HG03521 (cell line): ENCODE measurements around the gene RNF34.

Experiments
- ATAC-seq: cut with Tn5 transposase; IDR thresholded peaks from one replicate; pipeline ENCODE4 v1.9.1; 2021; ENCODE audit warnings: mild to moderate bottlenecking, moderate library complexity; ENCODE audit not compliant: unreplicated experiment

RNF34 gene

DNA sequence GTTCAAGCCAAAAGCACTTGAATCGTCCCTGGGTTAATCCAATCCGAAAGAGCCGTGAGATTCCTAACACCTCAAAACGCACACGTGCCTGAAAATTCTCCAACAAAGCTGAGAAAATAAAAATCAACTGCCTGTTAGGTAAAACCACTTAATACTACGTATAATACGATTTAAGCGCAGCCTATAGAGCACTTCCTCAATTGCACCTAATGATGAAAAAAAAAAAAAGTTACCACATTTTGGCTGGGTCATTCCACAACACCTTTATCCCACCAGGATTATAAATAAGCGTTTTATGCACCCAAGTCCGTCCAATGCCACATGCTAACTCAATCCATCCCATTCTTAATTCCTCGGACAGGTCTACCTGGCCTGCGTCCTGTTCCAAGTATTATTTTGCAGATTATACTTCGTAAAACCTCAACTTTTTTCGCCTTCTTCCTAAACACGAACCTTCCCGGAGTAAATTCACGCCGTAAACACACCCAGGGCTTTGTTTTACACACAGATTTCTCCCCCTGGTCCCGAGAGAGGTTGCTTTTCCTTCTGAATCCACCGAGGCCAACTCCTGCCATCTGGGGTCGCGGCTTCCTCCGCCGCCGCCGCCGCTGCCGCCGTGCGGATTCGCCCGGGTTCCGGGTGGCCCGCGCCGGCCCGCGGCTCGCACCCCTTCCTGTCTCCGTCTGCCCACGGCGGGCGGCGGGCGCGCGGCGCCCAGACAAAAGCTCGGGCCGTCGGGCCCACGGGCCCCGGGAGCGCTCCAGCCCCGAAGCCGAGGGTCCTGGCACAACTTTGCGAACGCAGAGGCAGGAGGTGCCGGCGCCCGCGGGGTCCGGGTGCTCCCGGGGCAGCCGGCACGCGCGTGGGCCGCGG, 66.2 kb downstream of the RNF34 start:
- ATAC-seq, result peak; percentile 13

DNA sequence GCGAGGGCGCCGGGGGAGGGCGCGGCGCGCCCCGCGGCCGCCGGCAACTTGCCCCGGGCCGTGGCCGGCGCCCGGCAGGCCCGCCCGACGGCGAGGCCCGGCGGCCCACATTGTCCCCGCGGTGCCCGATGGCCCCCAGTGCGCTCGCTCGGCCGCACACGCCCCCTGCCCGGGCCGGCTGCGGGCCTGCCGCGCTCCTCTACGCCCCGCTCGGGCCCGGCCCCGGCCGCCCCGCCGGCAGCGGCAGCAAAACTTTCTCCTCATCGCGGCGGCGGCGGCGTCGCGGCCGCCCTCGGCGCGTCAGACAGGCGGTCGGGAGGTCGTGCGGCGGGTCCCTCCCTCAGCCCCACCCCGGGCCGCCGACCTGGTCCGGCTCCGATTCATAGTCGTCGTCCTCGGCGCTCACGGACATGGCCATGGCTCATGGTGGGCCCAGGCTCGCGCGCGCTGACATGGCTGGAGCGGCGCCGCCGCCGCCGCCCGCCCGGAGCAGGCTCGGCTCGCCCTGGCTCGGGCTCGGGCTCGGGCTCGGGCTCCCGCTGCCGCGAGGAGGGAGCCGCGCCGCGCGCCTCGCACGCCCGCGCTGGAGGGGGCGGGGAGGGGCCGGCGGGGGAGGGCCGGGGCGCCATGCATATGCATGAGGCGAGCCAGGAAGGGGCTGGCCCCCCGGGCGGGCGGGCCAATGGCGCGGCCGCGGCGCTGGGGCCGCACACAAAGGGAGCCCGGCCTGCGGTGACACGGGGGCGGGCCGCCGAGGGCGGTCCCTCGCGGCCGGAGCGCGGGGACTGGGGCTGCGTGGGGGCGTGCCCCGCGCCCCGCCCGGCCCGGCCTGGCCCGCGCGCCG, 67.1 kb downstream of the RNF34 start:
- peak; percentile 90 for ATAC-seq

DNA sequence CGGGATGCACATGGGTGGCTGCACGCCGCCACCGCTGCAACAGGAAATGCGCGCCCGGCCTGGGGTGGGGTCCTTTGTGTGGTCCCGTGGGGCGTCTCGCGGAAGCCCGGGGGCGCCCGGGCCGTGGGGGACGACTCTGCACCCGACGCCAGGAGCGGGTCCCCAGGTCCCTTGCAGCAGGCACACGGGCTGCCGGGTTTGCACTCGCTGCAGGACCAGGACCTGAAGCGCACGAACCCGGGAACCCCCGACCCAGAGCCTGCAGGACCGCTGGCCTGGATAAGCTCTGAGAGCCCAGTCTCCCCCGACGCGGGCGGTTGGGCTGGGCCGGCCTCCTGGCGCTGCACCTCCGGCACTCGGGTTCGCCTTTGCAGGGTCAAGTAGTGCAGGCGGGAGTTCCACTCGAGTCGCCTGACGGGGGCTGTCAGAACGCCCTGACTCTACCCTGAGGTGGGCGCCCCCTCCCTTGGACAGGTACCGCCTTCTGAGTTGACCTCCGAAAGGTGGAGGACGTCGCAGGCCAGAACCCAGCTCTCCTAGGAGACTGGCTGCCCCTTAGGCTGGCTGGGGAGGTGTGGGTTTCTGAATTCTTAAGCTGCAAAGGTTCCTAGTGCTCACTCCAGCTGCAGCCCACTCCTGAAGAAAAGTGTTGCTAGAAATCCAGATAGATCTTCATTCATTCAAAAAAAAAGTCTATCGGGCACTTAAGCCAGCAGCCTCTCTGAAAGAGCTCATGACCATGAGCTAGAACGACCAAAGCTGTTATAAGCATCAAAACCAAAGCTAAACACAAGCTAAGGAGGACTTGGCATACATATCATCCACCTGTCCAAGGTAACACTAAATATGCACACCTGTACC, 68.0 kb downstream of the RNF34 start:
- ATAC-seq, result peak; percentile 10

DNA sequence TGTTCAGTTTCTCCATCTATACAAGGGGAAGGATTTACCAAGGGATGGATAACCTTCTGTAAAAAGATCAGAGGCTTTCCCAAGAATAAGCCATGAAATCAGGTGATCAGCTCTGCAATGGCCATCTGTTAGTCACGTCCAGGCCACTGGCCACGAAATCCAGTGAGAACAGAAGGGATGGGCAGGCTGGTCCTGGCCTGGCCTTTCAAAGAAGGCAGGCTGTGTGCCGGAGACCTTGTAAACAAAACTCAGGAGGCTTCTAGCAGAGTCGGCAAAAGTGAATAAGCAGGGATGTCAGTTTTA, 68.5 kb downstream of the RNF34 start:
- no peak for ATAC-seq

DNA sequence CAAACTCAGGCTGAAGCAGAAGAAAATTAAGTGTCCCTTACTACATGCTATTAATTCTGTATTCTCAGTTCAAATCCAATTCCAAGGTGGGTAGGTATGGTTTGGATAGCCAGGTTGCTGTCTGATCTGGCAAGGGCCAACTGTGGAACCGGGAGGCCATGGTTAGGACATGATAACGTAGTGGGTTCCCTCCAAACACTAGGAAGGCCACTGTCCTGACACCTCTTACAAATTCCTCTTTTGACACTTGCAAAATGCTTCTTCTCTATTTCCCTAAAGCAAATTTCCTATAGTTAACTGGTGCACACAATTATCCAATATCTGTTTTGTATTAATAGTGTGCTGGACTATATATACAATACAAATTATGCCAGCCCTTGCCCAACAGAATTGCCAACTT, 70.8 kb downstream of the RNF34 start:
- ATAC-seq, result no peak

DNA sequence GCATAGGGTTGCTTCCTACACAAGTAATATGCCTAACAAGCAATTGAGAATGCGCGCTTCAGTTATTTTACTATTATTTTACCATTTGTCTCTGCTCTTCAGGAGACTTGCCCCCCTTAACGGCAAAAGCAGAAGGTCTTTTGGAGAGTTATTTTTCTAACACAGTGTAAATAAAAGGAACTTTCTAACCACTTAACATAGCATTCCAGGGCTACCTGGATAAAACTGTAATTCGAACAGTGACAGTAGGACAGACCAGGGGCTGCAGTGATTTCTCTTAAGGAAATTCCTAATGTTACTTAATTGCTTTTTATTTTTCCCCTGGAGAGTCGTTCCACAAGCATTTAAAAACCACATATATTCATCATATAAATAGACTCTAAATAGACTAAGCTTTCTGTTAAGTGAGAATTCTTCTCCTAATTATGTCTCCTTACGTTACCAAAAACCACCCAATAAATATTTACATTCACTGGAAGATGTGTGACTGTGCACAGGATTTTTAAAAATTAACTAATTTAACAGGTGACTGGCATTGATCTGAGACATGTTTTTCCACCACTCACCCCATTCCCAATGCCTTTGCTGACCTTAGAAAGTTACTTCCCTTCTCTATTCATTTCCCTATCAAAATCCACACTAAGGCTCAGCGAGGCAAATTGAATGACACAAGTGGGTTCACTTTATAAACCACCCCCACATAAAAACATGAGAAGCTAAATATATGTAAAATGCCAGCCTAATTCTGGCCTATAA, 72.4 kb downstream of the RNF34 start:
- no peak for ATAC-seq
